ENCODE results near the gene MAD1L1.

DNA sequence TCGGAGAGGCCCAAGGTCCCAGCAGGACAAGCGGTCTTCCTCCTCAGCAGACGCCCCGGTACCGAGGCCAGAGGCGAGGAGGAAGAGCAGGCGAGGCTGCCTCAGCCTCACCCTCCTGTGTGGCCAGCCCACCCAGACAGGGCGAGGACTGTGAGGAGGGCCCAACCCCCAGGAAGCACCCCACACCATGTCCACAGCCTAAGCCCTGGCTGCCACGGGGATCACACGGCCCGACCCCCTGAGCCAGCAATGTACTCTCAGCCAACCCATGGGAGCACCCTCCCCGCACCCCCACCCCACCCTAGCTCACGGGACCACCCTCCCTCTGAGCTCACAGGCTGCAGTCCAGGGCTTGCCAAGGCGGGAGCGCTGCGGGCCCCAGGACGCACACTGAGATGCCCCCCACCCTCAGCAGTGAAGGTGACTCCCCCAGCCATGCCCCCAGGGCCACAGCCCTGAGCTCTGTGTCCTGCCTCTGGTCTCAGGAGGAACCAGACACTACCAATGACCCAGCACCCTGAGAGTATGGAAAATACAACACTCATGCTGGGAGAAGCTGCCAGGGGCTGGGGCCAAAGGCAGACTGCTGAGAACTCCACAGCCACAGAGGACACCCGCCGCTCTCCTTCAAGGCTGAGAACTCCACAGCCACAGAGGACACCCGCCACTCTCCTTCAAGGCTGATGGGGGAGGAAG, 93.6 kb downstream of the MAD1L1 start:
- TF ChIP-seq, protein P1, sequence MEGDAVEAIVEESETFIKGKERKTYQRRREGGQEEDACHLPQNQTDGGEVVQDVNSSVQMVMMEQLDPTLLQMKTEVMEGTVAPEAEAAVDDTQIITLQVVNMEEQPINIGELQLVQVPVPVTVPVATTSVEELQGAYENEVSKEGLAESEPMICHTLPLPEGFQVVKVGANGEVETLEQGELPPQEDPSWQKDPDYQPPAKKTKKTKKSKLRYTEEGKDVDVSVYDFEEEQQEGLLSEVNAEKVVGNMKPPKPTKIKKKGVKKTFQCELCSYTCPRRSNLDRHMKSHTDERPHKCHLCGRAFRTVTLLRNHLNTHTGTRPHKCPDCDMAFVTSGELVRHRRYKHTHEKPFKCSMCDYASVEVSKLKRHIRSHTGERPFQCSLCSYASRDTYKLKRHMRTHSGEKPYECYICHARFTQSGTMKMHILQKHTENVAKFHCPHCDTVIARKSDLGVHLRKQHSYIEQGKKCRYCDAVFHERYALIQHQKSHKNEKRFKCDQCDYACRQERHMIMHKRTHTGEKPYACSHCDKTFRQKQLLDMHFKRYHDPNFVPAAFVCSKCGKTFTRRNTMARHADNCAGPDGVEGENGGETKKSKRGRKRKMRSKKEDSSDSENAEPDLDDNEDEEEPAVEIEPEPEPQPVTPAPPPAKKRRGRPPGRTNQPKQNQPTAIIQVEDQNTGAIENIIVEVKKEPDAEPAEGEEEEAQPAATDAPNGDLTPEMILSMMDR (IDR thresholded peaks at IDR 0.05) = no peak
- TF ChIP-seq EP300 (IDR thresholded peaks at IDR 0.05) (no peak), POLR2A (IDR thresholded peaks at IDR 0.05) (no peak)
